CD4-positive, alpha-beta T cell (primary cell): ENCODE measurements around the gene ZBTB40. TPM values are rescaled to one million over a fixed set of nuclear protein-coding genes. Genes with fewer than 3 reads are reported as not detected.

Source experiments
- ATAC-seq: fragments of 200-7000 bp; cut with Tn5 transposase; one replicate; pipeline ENCODE4 v1.10.0; 2022; ENCODE audit warnings: mild to moderate bottlenecking; ENCODE audit not compliant: poor library complexity
- CTCF ChIA-PET: fragments of 350-600 bp; sonication (Branson Sonifier 250); formaldehyde crosslinking; loops from one replicate; lab custom pipeline; 2021; ENCODE audit warnings: antibody characterized with exemption, inconsistent platforms; lab: Charles Lee
- POLR2A ChIA-PET: fragments of 350-600 bp; sonication (Branson Sonifier 250); formaldehyde crosslinking; loops from one replicate; lab custom pipeline; 2021; ENCODE audit warnings: antibody characterized with exemption, inconsistent platforms; lab: Charles Lee
- DNase-seq, 14 experiments: peaks; one replicate each; pipeline ENCODE4 v3.0.0-alpha.2; 2013 to 2020; ENCODE audit warnings: mixed read lengths in 2 of 14
- H3K27ac ChIP-seq, 2 donors: one replicate each; pipeline versions ENCODE4 v1.5.1 to v1.7.0; 2013; ENCODE audit warnings: low read length in 2 of 2, low read depth in 1 of 2, mild to moderate bottlenecking in 1 of 2
- H3K27me3 ChIP-seq, 2 experiments: 1 replicate in 1 of 2; 2 replicates in 1 of 2; pipeline versions ENCODE4 v1.6.1 to v1.7.0; 2013; ENCODE audit warnings: low read length in 2 of 2, control low read depth in 1 of 2, mild to moderate bottlenecking in 1 of 2, moderate library complexity in 1 of 2; ENCODE audit not compliant: insufficient read depth in 2 of 2, control insufficient read depth in 1 of 2
- H3K36me3 ChIP-seq: one replicate; pipeline ENCODE4 v1.6.1; 2013; ENCODE audit warnings: low read length, control low read depth; ENCODE audit not compliant: insufficient read depth
- H3K4me1 ChIP-seq: one replicate; pipeline ENCODE4 v1.6.1; 2013; ENCODE audit warnings: low read length, control low read depth; ENCODE audit not compliant: insufficient read depth
- H3K4me3 ChIP-seq: one replicate; pipeline ENCODE4 v1.5.1; 2013; ENCODE audit warnings: mild to moderate bottlenecking, low read length, moderate library complexity
- H3K9me3 ChIP-seq, 2 experiments: 1 replicate in 1 of 2; 2 replicates in 1 of 2; pipeline versions ENCODE4 v1.6.1 to v1.7.0; 2013; ENCODE audit warnings: low read length in 2 of 2, mild to moderate bottlenecking in 2 of 2, control low read depth in 1 of 2, moderate library complexity in 1 of 2; ENCODE audit not compliant: control insufficient read depth in 1 of 2, insufficient read depth in 1 of 2
- H3K27ac Mint-ChIP-seq: one replicate; pipeline ENCODE4 v1.8.0; 2020; ENCODE audit warnings: mixed read lengths
- H3K27me3 Mint-ChIP-seq: one replicate; pipeline ENCODE4 v1.8.0; 2021; ENCODE audit warnings: mixed read lengths
- H3K36me3 Mint-ChIP-seq: one replicate; pipeline ENCODE4 v1.8.0; 2021; ENCODE audit warnings: low read depth, mixed read lengths
- H3K4me1 Mint-ChIP-seq: one replicate; pipeline ENCODE4 v1.8.0; 2021; ENCODE audit warnings: low read depth, mixed read lengths
- H3K4me3 Mint-ChIP-seq: one replicate; pipeline ENCODE4 v1.8.0; 2020; ENCODE audit warnings: mild to moderate bottlenecking, mixed read lengths
- H3K9me3 Mint-ChIP-seq: one replicate; pipeline ENCODE4 v1.8.0; 2020; ENCODE audit warnings: mixed read lengths
- intact Hi-C, 2 experiments: fragments of 100-400 bp; cut with DNase I in 1 of 2; cut with micrococcal nuclease in 1 of 2; formaldehyde crosslinking; loops; one replicate each; pipeline versions ENCODE4 v1.15.1 to v1.9.0; 2023 to 2025; cut with DNase I, micrococcal nuclease
- total RNA-seq, 174 experiments: library from RNA in 2 of 174; stranded (reverse) in 2 of 174; gene quantifications; one replicate each; pipeline ENCODE4 v1.2.3 and lab custom pipeline; 2021 to 2026
- TF ChIP-seq, protein P1 (sequence below): fragments of 200-600 bp; IDR thresholded peaks from one replicate; pipeline ENCODE4 v1.8.0; 2022; ENCODE audit warnings: antibody characterized with exemption, mild to moderate bottlenecking

The ZBTB40 gene
- total RNA-seq, 2 experiments from 2014 or later: 28.4 to 30.6 TPM

DNA sequence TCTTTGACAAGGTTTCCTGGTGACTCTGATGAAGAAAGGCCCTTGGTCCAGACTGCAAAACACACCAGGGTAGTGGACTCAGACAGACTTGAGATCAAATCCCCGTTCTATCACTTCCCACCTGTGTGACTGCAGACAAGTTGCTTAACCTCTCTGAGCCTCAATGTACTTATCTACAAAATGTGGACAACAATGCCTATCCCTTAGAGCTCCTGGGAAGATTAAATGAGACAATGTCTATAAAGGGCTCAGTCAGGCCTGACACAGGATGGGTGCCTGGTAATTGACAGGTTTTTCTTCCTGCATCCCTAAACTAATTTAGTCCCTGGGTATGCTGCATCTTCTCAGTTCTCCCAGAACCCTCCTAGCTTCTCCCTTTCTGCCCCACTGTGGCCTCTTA is 37.9 kb upstream of the ZBTB40 start:
- ChIA-PET POLR2A (no interaction called here), CTCF (no interaction called here)
- Histone ChIP-seq H3K4me1 (peaks cover 7% of the 10 kb centered on the region), H3K27me3 (peaks cover 7 to 14% of the 10 kb centered on the region in 2 experiments), H3K27ac (no peak overlapping the region), H3K4me3 (no peak overlapping the region), H3K9me3 (peaks cover 0 to 4% of the 10 kb centered on the region in 2 experiments), H3K36me3 (no peaks in the 10 kb centered on the region)
- Mint-ChIP-seq H3K4me3 (no peak overlapping the region), H3K9me3 (no peaks in the 10 kb centered on the region), H3K4me1 (peaks cover 4% of the 10 kb centered on the region), H3K36me3 (no peaks in the 10 kb centered on the region), H3K27me3 (peaks cover 38% of the 10 kb centered on the region), H3K27ac (no peak overlapping the region)
- ATAC-seq: no peak
- DNase-seq: no peak
- intact Hi-C loops: loop anchor here in 1 of 2 experiments (10.0 kb wide), 1 partner anchor 309 kb away; no protein-coding TSS in a partner anchor
- TF ChIP-seq, protein P1, sequence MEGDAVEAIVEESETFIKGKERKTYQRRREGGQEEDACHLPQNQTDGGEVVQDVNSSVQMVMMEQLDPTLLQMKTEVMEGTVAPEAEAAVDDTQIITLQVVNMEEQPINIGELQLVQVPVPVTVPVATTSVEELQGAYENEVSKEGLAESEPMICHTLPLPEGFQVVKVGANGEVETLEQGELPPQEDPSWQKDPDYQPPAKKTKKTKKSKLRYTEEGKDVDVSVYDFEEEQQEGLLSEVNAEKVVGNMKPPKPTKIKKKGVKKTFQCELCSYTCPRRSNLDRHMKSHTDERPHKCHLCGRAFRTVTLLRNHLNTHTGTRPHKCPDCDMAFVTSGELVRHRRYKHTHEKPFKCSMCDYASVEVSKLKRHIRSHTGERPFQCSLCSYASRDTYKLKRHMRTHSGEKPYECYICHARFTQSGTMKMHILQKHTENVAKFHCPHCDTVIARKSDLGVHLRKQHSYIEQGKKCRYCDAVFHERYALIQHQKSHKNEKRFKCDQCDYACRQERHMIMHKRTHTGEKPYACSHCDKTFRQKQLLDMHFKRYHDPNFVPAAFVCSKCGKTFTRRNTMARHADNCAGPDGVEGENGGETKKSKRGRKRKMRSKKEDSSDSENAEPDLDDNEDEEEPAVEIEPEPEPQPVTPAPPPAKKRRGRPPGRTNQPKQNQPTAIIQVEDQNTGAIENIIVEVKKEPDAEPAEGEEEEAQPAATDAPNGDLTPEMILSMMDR: no peak

DNA sequence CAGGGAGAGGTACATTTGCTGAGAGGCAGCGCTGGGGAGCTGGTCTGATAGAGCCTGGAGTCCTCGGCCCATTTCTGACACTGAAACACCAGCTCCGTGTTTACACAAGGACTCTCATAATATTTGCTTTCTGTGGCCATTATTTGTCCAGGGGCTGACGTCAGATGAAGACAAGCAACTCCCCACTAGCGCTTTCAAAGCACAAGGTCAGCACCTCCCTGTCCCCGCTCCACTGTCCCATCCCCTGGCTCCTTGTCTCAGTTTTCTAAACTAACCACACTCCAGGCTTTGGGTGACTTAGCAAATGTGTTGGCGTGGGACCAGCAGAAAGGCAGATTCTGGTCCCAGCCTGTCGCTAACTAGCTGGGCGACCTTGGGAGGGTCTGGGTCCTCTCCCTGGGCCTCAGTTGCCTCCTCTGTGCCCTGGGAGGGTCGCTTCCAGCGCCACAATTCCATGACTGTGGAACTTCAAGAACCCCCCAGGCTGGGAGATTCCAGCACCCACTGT is 37.4 kb upstream of the ZBTB40 start:
- intact Hi-C loops: loop anchor here in 1 of 2 experiments (10.0 kb wide), 1 partner anchor 309 kb away; no protein-coding TSS in a partner anchor
- ChIA-PET CTCF (no interaction called here), POLR2A (no interaction called here)
- Mint-ChIP-seq H3K27me3 (peaks cover 43% of the 10 kb centered on the region), H3K27ac (no peak overlapping the region), H3K9me3 (no peaks in the 10 kb centered on the region), H3K4me3 (no peak overlapping the region), H3K36me3 (no peaks in the 10 kb centered on the region), H3K4me1 (peaks cover 4% of the 10 kb centered on the region)
- Histone ChIP-seq H3K27me3 (peaks cover 7 to 19% of the 10 kb centered on the region in 2 experiments), H3K4me1 (peaks cover 7% of the 10 kb centered on the region), H3K36me3 (no peaks in the 10 kb centered on the region), H3K4me3 (no peak overlapping the region), H3K27ac (no peak overlapping the region), H3K9me3 (peaks cover 0 to 4% of the 10 kb centered on the region in 2 experiments)
- DNase-seq (no peak), ATAC-seq (no peak)
- TF ChIP-seq, protein P1: no peak

DNA sequence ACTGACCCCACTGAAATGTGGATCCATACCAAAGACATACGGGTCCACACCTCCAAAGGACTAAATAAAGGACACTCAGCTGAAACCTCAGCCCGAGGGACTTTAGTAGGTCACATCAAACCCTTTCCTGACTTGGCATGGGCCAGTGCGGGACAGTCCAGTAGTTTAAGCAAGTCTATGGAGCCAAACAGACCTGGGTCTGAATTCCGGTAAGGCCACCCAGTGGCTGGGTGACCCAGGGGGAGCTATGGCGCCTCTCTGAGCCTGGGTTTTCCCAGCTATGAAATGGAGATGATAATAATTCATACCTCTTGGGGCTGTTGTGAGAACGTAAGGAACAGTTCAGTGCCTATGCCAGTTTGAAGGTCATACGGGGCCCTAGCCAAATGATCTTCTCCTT is 36.2 kb upstream of the ZBTB40 start:
- Mint-ChIP-seq H3K27ac (no peak overlapping the region), H3K4me1 (peaks cover 4% of the 10 kb centered on the region), H3K4me3 (no peak overlapping the region), H3K9me3 (no peaks in the 10 kb centered on the region), H3K36me3 (no peaks in the 10 kb centered on the region), H3K27me3 (peaks cover 54% of the 10 kb centered on the region)
- ChIA-PET CTCF (no interaction called here), POLR2A (no interaction called here)
- ATAC-seq: no peak
- TF ChIP-seq, protein P1: no peak
- Histone ChIP-seq H3K27ac (no peak overlapping the region), H3K4me3 (no peak overlapping the region), H3K36me3 (no peaks in the 10 kb centered on the region), H3K9me3 (peaks cover 0 to 4% of the 10 kb centered on the region in 2 experiments), H3K27me3 (peaks cover 13 to 31% of the 10 kb centered on the region in 2 experiments), H3K4me1 (peaks cover 7% of the 10 kb centered on the region)
- intact Hi-C loops: loop anchor here in 1 of 2 experiments (10.0 kb wide), 1 partner anchor 311 kb away; no protein-coding TSS in a partner anchor
- no peak for DNase-seq
